HG03469 (cell line): ENCODE measurements around the gene NOS1AP.

Source experiments
- ATAC-seq: cut with Tn5 transposase; IDR thresholded peaks from one replicate; pipeline ENCODE4 v1.9.1; 2021; ENCODE audit warnings: mild to moderate bottlenecking, moderate library complexity, moderate number of reproducible peaks; ENCODE audit not compliant: unreplicated experiment

NOS1AP gene

DNA sequence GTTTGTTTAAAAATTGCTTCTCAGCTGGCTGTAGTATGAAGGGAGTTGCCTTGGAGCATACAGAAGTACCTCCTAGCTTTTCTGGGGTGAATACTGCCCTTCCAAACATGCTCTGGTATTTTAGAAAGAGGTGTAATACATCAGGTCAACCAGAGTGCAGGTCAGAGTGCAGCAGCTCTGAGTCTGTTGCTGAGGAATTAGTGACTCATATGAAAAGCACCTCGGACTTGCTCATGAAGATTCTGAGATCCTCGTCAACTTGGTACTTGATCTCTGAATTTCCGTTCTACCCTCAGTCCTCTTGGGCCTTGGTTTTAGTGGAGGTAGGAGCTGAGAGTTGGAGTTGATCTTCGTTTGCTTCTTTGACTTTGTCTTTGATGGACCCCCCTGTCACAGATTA is 67.3 kb downstream of the NOS1AP start:
- ATAC-seq, result no peak

DNA sequence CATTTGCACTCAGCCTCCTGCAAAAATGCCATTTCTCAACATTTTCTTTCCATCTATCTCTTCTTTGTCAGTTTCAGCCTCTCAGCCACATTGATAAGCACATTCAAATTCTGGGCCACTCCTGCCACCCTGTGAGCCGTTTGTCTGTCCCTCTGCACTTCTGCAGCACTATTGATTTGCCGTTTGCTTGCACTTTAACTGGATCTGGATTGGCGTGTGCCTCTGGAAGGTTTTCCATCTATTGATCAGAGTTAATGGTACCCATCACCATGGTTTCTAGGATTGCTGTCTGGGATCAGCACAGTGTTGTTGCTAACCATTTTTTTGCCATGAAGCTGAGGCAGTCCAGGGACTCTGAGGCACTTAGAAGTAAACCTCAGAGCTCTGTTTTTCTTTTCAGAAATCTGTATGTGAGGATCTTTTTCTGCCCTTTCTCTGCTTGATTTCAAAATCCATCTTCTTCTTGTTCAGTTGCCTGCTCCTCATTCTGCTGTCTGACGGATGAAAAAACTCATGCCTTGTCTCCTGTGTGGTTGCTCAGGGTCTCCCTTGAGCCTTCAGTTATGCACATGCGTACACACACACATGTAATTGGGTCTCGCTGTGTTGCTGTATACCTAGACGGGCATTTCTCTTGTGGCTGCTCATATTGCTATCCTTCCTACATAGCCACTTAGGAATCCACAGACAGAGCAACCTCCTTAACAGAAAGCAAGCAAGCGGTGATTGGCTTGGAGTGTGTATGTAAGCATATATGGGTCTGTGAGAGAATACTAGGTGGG is 67.9 kb downstream of the NOS1AP start:
- no peak for ATAC-seq

DNA sequence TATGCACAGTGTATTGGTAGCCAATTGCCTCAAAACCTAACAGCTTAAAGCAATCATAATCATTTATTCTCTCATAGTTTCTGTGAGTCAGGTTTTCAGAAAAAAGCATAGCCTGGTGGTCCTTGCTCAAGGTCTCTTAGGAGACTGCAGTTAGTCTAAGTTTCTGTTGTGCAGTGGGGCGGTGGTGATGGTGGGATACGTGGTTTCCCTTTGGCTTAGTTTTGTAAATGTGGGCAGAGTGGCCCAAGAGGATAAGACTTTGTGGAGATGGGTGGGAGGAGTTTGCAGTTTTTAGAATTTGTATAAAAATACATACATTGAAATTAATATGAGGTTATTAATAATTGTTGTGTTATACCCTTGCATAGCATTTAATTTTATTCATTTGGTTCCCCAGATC is 68.6 kb downstream of the NOS1AP start:
- ATAC-seq, result no peak

DNA sequence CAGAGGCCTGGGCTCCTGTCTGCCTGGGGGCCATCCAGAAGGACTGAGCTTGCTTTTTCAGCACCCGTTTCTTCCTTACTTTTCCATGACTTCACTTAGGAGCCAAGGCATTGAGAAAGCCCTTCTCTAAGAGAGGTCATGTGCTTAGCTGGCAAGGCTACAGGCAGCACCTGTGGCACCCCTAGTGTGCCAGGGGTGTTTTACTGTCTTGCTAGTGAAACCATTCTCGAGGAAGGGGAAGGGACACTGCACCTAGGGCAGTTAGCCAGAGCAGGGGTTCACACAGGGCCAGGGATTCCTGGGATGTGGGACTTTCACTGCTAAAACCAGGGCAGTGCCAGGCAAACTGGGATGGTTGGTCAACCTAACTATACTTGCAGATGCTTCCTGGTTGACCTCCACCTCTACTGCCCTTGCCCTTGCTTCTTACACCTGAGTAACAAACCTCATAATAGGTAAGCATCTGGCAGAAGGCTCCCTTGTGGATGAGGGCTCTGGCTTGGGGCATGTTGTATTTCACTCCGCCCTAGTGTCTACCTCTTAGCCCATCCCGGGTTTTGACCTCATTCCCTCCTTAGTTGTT is 69.2 kb downstream of the NOS1AP start:
- ATAC-seq, result no peak

DNA sequence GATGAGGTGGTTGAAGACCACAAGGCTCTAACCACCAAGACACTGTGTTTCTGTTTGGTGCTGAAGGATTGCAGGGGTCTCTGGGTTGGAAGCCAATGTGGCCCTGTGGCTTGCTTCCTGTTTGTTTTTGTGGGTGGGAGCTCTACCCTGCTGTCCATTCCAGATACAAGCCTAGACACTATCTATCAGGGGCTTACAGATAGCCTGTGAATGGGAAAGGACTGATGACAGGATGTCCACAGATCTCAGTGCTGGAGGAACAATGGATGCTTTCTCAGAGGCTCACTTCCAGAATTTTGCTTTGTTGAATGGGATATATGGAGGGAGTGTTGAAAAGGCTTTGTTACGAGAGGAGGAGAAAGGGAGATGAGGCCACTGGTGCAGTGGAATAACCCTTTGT is 69.7 kb downstream of the NOS1AP start:
- ATAC-seq, result no peak

DNA sequence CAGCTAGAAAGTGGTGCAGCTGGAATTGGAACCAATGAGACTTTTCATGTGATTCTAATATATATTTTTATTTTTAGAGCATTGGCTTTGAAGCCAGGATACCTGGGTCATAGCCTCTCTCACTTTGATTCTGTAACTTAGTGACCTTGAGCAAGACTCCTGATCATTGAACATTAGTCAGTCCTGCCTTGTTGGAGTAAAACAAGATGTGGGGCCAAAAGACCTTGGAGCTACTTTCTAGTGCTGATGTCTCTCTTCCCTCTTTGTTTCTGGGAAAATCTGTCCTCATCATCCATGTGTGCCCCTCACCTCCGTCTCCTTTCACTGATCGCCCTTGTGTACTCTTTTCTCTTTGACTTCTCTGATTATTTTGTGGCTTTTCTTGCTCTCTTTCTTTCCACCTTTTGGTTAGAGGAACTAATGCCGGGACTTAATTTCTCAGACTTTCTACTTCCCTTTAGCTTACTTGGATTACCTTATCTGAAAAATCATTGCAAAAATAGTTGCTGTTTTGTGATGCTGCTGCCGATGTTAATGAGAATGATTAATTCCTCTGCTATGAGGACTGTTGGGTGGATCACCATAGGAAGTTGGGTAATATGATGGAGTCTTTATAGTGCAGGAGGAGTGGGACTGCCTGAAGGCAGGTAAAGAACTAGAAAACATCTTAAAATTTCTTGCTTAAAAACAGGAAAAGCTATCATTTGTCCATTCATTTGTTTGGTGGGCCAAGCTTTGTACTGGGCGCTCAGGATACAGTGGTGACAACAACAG is 72.0 kb downstream of the NOS1AP start:
- ATAC-seq, result no peak

DNA sequence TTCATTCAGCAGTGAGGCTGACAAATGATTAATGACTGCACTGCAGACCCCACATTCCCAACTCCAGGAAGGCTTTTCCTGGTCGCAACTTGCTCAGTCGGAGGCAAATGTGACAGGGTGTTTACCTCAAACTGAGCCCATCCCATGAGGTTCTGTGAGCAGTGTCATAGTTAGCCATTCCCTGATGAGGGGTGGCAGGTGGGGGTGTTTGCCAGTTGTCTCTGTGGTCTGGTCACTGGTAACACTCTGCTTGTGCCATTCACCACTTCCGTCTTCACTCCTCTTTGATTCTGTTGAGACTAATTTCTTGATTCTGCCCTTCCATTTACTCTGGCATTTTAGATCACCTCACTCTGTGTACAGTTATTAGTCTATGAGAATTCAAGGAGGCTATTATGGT is 73.5 kb downstream of the NOS1AP start:
- ATAC-seq, result no peak

DNA sequence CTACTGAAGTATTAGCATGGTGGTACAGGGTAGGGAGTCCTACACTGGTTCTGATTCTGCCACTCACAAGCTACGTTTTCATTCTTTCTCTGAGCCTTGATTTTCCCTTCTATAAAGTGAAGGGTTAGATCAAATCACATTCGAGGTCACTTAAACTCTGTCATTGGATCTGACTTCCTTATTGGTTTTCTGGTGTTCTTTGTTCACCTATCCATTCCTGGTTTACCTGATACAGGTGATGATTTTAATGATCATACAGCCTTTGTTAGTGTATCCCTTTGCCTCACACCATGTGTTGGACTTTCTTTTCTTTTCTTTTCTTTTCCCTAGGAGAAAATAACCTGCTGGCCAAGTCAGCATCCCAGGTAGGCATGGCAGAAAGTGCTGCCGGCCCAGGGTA is 74.8 kb downstream of the NOS1AP start:
- no peak for ATAC-seq

DNA sequence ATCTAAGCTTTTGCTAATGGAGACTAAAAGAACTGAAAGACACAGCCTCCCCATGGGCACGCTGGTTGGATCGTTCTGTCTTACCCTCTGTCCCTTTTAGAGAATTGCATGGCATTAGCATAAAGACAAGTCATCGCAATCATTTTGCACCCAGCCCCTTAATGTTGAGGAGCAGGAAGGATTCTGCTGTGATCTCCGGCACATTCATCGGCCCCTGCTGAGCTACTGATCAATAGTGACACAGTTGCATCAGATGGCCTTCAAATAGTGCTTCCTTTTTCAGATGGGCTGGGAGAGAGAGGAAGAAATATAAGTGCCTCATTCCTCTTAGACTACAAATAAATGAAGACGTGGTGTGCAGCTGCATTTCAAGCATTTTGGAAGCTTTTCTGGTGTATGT is 75.4 kb downstream of the NOS1AP start:
- no peak for ATAC-seq

DNA sequence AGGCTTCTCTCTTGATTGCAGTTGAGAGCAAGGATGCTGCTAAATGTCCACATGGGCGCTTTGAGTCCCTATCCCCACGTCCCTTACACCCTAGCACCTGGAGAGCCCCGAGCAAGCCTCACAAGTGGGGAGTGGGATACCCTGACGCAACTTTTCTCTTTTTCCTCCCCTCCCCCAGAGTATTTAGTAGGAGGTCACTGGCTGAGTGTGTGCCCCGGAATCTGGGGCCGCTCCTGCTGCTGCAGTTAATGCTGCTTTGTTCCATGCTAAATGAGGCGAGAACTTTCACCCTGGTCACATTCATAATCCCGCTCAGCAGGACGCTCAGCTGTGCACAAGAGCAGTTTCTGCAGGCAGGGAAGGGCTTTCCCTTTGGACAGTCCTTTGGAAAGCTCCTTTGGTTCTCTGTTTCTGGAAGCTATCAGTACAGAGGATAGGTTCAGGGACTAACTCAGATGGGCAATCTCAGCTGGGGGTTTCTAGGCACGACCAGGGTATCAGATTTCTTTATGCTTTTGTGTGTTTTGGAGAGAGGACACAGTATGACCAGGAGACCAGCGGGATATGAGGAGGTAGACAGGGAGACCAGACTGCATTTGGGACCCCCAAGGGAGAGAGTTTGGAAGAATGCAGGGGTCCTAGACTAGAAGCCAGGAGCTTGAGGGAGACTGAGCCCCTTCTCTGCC is 75.9 kb downstream of the NOS1AP start:
- ATAC-seq, result no peak

DNA sequence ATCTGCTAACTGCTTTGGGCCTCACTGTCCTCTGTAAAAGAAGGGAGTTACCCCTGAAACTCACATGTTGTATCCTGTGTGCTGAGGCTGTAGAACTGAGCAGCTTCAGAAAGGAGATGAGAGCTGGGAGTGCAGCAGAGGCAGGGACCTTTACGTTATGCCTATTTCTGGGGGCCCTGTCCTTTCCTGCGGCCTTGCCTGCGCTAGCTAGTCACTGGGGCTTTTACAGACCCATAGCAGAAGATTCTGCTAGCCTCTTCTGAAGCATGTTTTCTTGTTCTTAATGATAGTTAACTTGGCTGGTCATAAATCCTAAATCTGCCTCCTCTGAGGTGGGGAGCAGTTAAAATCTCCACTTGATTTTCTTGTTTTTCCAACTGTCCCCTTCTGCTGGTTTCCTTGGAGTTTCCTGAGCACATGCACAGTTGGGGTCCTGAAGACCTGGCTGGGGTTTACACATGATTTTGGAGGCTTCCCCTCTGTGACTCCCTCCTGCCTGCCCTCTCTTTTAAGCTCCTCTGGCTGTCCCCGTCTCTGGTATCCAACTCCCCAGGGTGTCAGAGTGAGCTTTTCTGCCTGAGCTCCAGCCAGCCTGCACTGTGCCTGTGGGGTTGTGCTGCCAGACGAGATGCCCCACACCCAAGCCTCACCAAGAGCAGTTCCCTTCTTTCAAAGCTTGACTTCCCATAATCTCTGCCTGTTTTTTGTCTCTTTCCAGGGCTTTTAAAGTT is 76.6 kb downstream of the NOS1AP start:
- ATAC-seq, result no peak

DNA sequence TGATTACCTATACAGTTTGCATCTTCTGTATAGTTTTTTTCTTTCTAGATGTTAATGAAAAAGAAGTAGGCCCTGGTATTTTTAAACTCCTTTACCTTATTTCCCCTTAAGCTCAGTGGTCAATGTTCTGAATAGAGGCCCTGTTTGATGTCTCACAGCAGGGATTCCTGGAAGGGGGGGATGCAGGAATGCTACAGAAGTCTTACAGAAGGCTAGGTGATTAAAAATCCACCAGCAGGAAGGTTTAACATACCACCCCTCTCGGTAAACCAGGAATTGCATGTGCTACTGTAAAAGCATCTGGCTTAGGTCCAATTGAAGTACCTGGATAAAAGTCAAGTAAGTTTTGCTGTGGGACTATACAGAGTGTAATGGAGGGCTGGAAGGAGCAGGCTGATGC is 78.3 kb downstream of the NOS1AP start:
- no peak for ATAC-seq

DNA sequence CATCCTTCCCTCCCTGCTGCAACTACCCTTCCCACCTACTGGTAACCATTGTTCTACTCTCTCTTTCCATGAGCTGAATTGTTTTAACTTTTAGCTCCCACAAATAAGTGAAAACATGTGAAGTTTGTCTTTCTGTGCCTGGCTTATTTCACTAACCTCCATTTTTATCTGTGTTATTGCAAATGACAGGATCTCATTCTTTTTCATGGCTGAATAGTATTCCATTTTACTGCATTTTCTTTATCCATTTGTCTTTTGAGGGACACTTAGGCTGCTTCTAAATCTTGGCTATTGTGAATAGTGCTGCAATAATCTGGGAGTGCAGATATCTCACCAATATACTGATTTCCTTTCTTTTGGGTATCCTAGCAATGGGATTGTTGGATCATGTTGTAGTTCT is 80.6 kb downstream of the NOS1AP start:
- ATAC-seq, result no peak

DNA sequence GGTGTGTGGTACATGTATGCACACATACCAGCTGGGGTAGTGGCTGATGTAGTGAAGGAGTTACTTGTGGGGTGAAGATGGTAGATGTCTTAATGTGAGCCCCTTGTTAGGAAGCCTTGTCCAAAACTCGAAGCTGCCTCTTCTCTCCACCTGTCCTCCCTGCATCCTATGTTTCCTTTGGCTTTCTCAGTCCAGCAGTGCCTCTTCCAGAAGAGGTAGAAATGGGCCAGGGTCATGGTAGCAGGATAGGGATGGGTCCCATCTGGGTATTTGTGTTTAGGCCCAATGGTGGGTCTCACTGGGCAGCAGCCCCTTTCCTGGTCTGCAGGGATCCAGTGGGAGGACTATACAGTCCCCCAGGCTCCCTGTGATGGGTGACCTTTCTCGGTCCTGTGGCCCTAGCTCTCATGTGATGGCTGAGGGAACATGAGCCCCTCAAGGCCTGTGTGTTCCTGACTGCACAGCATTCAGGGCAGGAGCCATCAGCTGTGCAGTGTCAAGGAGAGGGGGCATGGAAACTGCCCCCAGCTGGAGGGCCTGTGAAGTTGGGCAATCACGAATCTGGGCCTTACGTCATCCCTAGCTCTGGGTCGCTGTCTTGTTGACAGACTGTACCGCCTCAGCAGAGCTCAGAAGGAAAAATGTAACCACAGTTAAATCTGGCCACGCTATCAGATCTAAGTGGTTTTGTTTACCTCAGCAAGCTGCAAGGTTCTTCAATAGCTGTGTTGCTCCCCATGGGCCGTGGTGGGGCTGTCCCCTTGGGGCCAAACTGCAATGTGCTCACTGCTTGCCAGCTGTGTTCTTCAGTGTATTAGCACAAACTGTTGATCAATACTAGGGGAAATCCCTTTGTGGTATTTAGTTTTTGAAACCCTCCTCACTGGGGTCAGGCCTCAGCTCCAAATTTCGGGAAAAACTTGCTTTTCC is 82.7 kb downstream of the NOS1AP start:
- ATAC-seq, result peak; percentile 85

DNA sequence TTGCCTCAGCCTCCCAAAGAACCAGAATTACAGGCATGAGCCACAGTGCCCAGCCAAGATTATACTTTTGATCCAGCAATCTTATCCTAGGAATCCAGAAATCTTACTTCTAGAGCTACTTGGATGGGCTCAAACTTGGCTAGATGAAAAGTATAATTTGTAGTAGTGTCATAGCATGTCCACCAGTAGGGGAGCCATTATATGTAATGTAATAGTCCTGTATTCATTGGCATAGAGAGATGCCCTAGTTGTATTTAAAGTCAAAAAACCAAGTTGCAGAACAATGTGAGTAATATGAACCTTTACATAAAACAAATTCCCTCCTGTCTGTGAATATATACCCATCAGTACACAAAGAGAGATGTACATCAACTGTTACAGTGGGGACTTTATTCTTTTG is 83.9 kb downstream of the NOS1AP start:
- no peak for ATAC-seq

DNA sequence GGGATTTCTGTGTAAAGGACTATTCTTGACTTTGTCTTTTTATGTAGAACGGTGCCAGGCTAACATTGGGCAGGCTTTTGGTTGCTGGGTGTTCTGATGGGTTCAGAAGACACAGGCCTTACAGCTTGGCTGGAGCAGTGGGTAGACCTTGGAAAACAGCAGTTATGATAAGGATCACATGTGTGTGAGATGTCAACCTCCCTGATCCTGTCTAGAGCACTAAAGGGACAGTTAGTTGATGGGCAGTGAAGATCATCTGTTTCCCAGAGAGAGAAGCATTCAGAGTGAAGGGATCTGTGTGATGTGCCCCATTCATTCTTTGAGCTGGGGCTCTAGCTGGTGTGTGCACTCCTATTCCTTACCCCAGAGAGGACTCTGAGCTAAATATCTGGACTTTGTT is 88.0 kb downstream of the NOS1AP start:
- ATAC-seq, result no peak

DNA sequence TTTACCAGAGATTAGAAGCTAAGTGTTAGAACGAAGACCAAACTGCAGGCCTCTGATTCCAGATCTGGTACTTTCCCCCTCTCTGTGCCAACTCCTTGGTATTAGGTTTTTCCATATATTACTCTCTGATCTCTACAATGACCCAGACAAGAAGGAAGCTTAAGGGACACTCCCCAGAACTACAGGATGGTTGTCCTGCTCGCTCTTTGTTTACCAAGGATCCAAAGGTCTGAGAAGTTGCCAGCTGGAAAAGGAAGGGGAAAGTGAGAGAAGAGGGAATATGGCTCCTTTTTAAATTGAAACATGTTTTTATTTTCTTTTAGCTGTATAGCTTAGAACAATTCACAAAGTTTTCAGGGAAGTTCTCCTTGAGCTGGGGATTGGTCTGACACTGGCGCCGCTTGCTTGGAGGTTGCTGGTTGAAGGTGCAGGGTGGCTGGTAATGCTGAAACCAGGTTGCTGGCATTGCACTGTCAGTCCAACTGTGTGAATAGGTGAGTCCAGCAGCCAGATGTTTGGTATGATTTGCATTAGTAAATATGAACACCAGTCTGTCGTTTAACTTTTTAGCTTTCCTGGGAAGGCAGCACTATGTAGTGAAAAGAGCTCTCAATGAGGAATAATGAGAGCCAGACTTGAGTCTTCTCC is 89.3 kb downstream of the NOS1AP start:
- ATAC-seq, result no peak

DNA sequence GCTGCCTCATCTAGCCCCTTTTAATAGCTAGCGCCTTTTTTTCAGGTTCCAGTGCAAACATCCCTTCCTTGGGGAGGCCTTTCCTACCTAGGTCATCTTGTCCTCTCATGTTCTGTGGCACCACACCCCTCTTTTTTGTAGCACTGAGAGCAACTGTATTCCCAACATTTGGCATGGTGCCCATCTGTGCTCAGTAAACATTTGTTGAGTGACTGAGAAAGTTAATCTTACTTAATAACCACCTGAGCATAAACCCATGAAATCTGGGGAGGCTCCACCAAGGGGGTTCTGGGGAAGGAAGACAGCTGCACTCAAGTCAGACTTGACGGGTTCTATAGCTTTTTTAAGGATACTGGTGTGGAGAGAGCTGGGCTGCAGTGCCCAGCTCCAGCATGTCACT is 90.0 kb downstream of the NOS1AP start:
- ATAC-seq, result no peak

DNA sequence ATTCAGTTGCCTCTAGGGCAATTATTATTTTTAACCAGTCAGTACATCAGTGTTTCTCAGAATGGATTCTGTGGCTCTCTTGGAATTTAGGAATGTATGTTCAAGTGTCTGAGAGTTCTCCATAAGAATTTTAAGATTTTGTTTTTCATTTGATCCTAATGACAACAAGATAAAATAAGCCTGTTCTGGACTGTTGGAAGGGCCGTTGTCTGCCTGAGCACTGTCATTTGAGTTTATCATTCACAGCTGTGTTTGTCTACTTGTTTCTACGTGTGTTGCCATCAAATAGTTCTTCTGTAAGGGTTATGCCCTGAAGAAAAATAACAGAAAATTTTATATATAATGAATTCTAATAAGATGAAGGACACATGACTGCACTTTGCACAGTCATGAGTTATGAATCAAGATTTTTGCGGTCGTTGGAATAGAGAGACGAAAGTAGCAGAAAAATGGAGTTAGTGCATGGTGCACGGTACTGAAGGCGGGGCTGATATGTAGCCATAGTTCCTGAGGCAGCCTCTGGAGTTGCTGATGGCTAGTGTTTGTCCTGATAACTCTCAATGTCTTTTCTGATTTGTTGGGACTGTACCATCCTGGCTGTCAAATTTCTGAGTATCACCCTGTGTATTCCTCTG is 92.5 kb downstream of the NOS1AP start:
- no peak for ATAC-seq
